ENCODE data around the gene STK16. TPM values are rescaled to one million over a fixed set of nuclear protein-coding genes. Genes with fewer than 3 reads are reported as not detected.

The STK16 gene
- total RNA-seq, 1 donor = 31.8 TPM

GRCh38 chr2:219293736-219294231 lies 48.5 kb downstream of the STK16 start:
- TF ChIP-seq CTCF (IDR thresholded peaks at IDR 0.05; ENCODE audit: extremely low read depth, low read depth, low read length) = no peak
- Histone ChIP-seq H3K27ac (ENCODE audit: low read depth, low read length) (no peak overlapping the region), H4K20me1 (ENCODE audit: insufficient read depth, low read length) (no peaks in the 10 kb centered on the region), H3K4me2 (ENCODE audit: insufficient read depth, low read length) (no peak overlapping the region), H3K4me1 (ENCODE audit: insufficient read depth, low read length) (peaks cover 18% of the 10 kb centered on the region), H3K27me3 (ENCODE audit: insufficient read depth, low read length) (peaks cover under 1% of the 10 kb centered on the region), H3K36me3 (ENCODE audit: insufficient read depth, low read length) (no peaks in the 10 kb centered on the region), H3K9me3 (ENCODE audit: low read depth, low read length) (no peaks in the 10 kb centered on the region), H3K4me3 (ENCODE audit: insufficient read depth, low read length) (no peak overlapping the region), H3K79me2 (ENCODE audit: insufficient read depth, low read length) (no peaks in the 10 kb centered on the region), H2AFZ (ENCODE audit: low read length) (no peak overlapping the region)
- no peak for DNase-seq (ENCODE audit: insufficient read length, low spot score, missing footprints)

DNA sequence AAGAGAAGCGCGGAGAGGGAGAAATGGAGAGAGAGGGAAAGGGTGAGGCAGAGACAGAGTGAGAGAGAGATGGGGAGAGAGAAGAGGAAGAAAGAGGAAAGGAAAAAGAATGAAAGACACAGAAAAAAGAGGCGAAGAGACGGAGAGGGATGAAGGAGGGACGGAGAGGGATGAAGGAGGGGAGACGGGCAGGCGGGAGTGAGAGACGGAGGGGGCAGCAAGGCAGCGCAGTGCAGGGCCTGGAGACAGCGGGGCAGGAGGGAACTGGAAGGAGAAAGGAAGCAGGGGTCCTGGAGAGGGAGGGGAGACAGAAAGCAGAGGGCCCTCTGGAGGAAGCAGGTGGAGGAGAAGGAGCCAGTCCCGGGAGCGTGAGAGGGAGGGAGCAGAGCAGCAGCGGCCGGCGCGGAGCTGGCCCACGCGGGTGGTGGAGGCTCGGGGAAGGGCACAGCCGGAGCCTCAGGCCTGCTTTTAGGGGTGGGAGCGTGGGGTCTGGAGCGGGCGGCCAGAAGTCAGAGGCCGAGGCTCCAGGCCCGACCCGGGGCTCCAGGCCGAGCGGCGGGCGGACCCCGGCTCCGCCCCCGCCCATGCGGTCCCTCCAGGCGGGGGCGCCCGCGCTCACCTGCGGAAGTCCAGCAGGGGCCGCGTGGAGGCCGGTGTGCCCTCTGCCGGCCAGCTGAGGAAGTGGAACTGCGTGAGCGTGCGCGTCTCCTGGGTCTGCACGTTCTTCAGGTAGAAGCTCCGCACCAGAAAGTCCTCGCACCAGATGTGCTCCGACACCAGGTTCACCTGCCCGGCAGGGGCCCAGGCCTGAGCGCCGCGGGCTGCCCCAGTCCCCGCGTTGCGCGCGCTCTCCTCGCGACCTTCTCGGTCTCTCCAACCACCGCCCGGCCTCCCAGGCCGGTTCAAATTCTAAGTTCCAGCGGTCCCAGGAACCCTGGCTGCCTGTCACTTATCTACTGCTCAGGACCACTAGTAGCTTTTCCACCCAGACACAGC lies 49.4 kb downstream of the STK16 start:
- Histone ChIP-seq H4K20me1 (ENCODE audit: insufficient read depth, low read length) (no peaks in the 10 kb centered on the region), H3K4me3 (ENCODE audit: insufficient read depth, low read length) (peak overlapping the region; percentile 71), H3K4me2 (ENCODE audit: insufficient read depth, low read length) (peak overlapping the region; percentile 94), H3K79me2 (ENCODE audit: insufficient read depth, low read length) (no peaks in the 10 kb centered on the region), H3K9me3 (ENCODE audit: low read depth, low read length) (no peaks in the 10 kb centered on the region), H2AFZ (ENCODE audit: low read length) (peak overlapping the region; percentile 87), H3K27me3 (ENCODE audit: insufficient read depth, low read length) (peaks cover 9% of the 10 kb centered on the region), H3K36me3 (ENCODE audit: insufficient read depth, low read length) (no peaks in the 10 kb centered on the region), H3K4me1 (ENCODE audit: insufficient read depth, low read length) (peaks cover 11% of the 10 kb centered on the region), H3K27ac (ENCODE audit: low read depth, low read length) (no peak overlapping the region)
- DNase-seq (ENCODE audit: insufficient read length, low spot score, missing footprints) = peak; percentile 99
- TF ChIP-seq CTCF (IDR thresholded peaks at IDR 0.05; ENCODE audit: extremely low read depth, low read depth, low read length) = peak; percentile 82

DNA sequence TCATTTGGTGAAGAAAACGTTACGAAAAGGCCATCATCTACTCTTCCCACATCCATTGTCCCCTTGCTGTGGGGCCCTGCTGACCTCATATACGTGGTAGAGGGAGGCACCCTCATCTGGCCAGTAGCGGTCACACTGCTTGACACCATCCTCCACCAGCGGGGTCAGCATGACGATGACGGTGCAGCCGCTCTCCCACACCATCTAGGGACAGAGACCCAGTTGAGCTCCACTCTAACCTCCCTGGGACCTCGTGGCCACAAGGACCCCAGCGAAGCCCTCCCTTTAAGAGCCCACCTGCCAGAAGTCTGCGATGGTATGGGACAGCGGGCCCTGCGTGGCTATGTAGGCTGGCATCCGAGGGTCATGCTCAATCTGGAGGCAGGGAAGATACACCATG lies 50.9 kb downstream of the STK16 start:
- Histone ChIP-seq H3K4me2 (ENCODE audit: insufficient read depth, low read length) (no peak overlapping the region), H3K9me3 (ENCODE audit: low read depth, low read length) (no peaks in the 10 kb centered on the region), H4K20me1 (ENCODE audit: insufficient read depth, low read length) (no peaks in the 10 kb centered on the region), H3K79me2 (ENCODE audit: insufficient read depth, low read length) (no peaks in the 10 kb centered on the region), H3K27ac (ENCODE audit: low read depth, low read length) (no peak overlapping the region), H3K4me3 (ENCODE audit: insufficient read depth, low read length) (no peak overlapping the region), H3K36me3 (ENCODE audit: insufficient read depth, low read length) (no peaks in the 10 kb centered on the region), H3K27me3 (ENCODE audit: insufficient read depth, low read length) (peaks cover 20% of the 10 kb centered on the region), H2AFZ (ENCODE audit: low read length) (no peak overlapping the region), H3K4me1 (ENCODE audit: insufficient read depth, low read length) (peaks cover 5% of the 10 kb centered on the region)
- no peak for TF ChIP-seq CTCF (IDR thresholded peaks at IDR 0.05; ENCODE audit: extremely low read depth, low read depth, low read length)
- no peak for DNase-seq (ENCODE audit: insufficient read length, low spot score, missing footprints)

Data from osteoblast (primary cell).